Stimulated activated naive CD4-positive, alpha-beta T cell (primary cell): ENCODE results near the gene ANKRD9.
A peak's percentile ranks its signal among the peaks of the same experiment; 100 is the strongest.

ENCODE experiments used
- DNase-seq, 6 experiments: peaks; one replicate each; lab custom pipeline; 2025; lab: John Stamatoyannopoulos, UW

Gene ANKRD9

GRCh38 chr14:102513899-102514772 lies 4.6 kb upstream of the ANKRD9 start:
- DNase-seq, result no peak

GRCh38 chr14:102512793-102513300 lies 3.3 kb upstream of the ANKRD9 start:
- DNase-seq, result no peak

- no peak for DNase-seq
Observed at GRCh38 chr14:102511538-102511937, 2.0 kb upstream of the ANKRD9 start.

GRCh38 chr14:102510616-102511520 lies 1.3 kb upstream of the ANKRD9 start:
- DNase-seq, result peak in 4 of 6 experiments; percentile 7 to 36 (median 22)

- DNase-seq, result peak in 3 of 6 experiments; percentile 25 to 41 (median 38)
Observed at GRCh38 chr14:102508774-102509745, 516 bp downstream of the ANKRD9 start.

- DNase-seq, result peak in 3 of 6 experiments; percentile 7 to 38 (median 27)
Observed at GRCh38 chr14:102508410-102508773, 1.2 kb downstream of the ANKRD9 start.

GRCh38 chr14:102507857-102508312 lies 1.7 kb downstream of the ANKRD9 start:
- no peak for DNase-seq

- DNase-seq, result peak in 1 of 6 experiments; percentile 9
Observed at GRCh38 chr14:102507081-102507856, 2.3 kb downstream of the ANKRD9 start.

GRCh38 chr14:102506626-102506925 lies 3.0 kb downstream of the ANKRD9 start:
- DNase-seq, result no peak

- no peak for DNase-seq
Observed at GRCh38 chr14:102505775-102506625, 3.6 kb downstream of the ANKRD9 start.

- no peak for DNase-seq
Observed at GRCh38 chr14:102505000-102505619, 4.5 kb downstream of the ANKRD9 start.

- DNase-seq, result no peak
Observed at GRCh38 chr14:102504328-102504999, 5.1 kb downstream of the ANKRD9 start.

- no peak for DNase-seq
Observed at GRCh38 chr14:102503641-102504327, 5.8 kb downstream of the ANKRD9 start.

GRCh38 chr14:102502571-102502970 lies 7.0 kb downstream of the ANKRD9 start:
- no peak for DNase-seq

- no peak for DNase-seq
Observed at GRCh38 chr14:102501751-102502315, 7.7 kb downstream of the ANKRD9 start.

GRCh38 chr14:102500713-102501112 lies 8.9 kb downstream of the ANKRD9 start:
- DNase-seq, result no peak

- no peak for DNase-seq
Observed at GRCh38 chr14:102500158-102500662, 9.4 kb downstream of the ANKRD9 start.
